GM21528 (cell line): ENCODE data around the gene MRPL19.
"Not testable (repeated sequence)": the region's sequence is repeated elsewhere in the genome, so short reads cannot be mapped to it uniquely, and the experiment has no call there.

Source experiments
- ATAC-seq: cut with Tn5 transposase; IDR thresholded peaks from one replicate; pipeline ENCODE4 v1.9.1; 2021; ENCODE audit warnings: mild to moderate bottlenecking, moderate library complexity; ENCODE audit not compliant: unreplicated experiment, low FRiP score

Gene MRPL19

GRCh38 chr2:75656563-75656962 is 10.0 kb downstream of the MRPL19 start:
- no peak for ATAC-seq

GRCh38 chr2:75657798-75658197 is 11.2 kb downstream of the MRPL19 start:
- ATAC-seq = no peak

- ATAC-seq = no peak
These were observed 20.3 kb downstream of the MRPL19 start for GRCh38 chr2:75666911-75667310.

- ATAC-seq = no peak
These were observed 21.3 kb downstream of the MRPL19 start for GRCh38 chr2:75667884-75668283.

- not testable (repeated sequence) for ATAC-seq
These were observed 28.8 kb downstream of the MRPL19 start for GRCh38 chr2:75675423-75675822.

GRCh38 chr2:75675908-75676307 is 29.3 kb downstream of the MRPL19 start:
- no peak for ATAC-seq

- no peak for ATAC-seq
These were observed 29.9 kb downstream of the MRPL19 start for GRCh38 chr2:75676464-75676863.

- no peak for ATAC-seq
These were observed 33.0 kb downstream of the MRPL19 start for GRCh38 chr2:75679556-75679955.

- no peak for ATAC-seq
These were observed 33.8 kb downstream of the MRPL19 start for GRCh38 chr2:75680402-75680801.

GRCh38 chr2:75683430-75683829 is 36.8 kb downstream of the MRPL19 start:
- not testable (repeated sequence) for ATAC-seq

- no peak for ATAC-seq
These were observed 41.6 kb downstream of the MRPL19 start for GRCh38 chr2:75688196-75688595.

GRCh38 chr2:75698918-75699317 is 52.3 kb downstream of the MRPL19 start:
- ATAC-seq = no peak

GRCh38 chr2:75702593-75702992 is 56.0 kb downstream of the MRPL19 start:
- no peak for ATAC-seq

GRCh38 chr2:75703589-75704287 is 57.2 kb downstream of the MRPL19 start:
- ATAC-seq = no peak

- no peak for ATAC-seq
These were observed 59.3 kb downstream of the MRPL19 start for GRCh38 chr2:75705921-75706320.

GRCh38 chr2:75707901-75708300 is 61.3 kb downstream of the MRPL19 start:
- ATAC-seq = no peak

GRCh38 chr2:75709297-75709696 is 62.7 kb downstream of the MRPL19 start:
- no peak for ATAC-seq

- peak; percentile 34 for ATAC-seq
These were observed 63.6 kb downstream of the MRPL19 start for GRCh38 chr2:75710220-75710576.

GRCh38 chr2:75710577-75711253 is 64.1 kb downstream of the MRPL19 start, which contains the start of gene GCFC2:
TSS of gene GCFC2 (minus strand) at chr2:75710915. CDS start at chr2:75710855, 60 bp downstream.
- peak; percentile 95 for ATAC-seq

- ATAC-seq = not testable (repeated sequence)
These were observed 65.0 kb downstream of the MRPL19 start for GRCh38 chr2:75711590-75711989.

GRCh38 chr2:75716406-75716805 is 69.8 kb downstream of the MRPL19 start:
- no peak for ATAC-seq

GRCh38 chr2:75719616-75720015 is 73.0 kb downstream of the MRPL19 start:
- no peak for ATAC-seq
